A549 treated with AZD9567 at 1 μM for 4 hours (cell line): Measurements from ENCODE around the gene SBK2. TPM values are rescaled to one million over a fixed set of nuclear protein-coding genes. Genes with fewer than 3 reads are reported as not detected.

ENCODE experiments used
- total RNA-seq: library from RNA; stranded (reverse); fragments of 200-300 nt; extraction: Qiagen RNA extraction; gene quantifications from 5 replicates; pipeline ENCODE4 v1.2.3, GENCODE V29; 2022; ENCODE audit not compliant: insufficient read depth

Gene SBK2, protein sequence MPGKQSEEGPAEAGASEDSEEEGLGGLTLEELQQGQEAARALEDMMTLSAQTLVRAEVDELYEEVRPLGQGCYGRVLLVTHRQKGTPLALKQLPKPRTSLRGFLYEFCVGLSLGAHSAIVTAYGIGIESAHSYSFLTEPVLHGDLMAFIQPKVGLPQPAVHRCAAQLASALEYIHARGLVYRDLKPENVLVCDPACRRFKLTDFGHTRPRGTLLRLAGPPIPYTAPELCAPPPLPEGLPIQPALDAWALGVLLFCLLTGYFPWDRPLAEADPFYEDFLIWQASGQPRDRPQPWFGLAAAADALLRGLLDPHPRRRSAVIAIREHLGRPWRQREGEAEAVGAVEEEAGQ
- total RNA-seq, result 1.8 to 2.1 TPM (median 2.0 TPM) in 4 of 5 replicates, not detected in the other

DNA sequence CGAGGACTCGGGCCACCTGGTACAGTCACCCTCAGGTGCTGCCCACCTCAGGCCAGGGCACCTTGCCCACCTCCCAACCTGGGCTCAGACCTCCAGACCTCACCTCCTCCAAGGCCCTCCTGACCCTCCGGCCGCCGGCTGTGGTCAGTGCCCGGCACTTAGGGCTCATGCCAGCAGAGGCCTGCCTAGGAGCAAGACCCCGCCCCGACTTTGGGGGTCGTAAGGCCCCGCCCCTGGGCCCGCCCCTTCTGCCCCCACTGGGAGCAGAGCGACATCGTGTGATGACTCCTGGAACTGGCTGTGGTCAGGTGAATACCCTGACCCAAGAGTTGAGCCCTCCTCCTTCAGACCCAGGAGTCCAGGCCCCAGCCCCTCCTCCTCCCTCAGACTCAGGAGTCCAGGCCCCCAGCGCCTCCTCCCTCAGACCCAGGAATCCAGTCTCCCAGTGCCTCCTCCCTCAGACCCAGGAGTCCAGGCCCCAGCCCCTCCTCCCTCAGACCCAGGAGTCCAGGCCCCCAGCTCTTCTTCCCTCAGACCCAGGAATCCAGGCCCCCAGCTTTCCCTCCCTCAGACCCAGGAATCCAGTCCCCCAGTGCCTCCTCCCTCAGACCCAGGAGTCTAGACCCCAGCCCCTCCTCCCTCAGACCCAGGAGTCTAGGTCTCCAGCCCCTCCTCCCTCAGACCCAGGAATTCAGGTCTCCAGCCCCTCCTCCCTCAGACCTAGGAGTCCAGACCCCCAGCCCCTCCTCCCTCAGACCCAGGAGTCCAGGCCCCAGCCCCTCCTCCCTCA is at the start of gene SBK2:
Gene SBK2, minus strand, starts transcription at position 183 of the 790 bp plus-strand sequence. CDS start 839 bp downstream, outside the sequence.

DNA sequence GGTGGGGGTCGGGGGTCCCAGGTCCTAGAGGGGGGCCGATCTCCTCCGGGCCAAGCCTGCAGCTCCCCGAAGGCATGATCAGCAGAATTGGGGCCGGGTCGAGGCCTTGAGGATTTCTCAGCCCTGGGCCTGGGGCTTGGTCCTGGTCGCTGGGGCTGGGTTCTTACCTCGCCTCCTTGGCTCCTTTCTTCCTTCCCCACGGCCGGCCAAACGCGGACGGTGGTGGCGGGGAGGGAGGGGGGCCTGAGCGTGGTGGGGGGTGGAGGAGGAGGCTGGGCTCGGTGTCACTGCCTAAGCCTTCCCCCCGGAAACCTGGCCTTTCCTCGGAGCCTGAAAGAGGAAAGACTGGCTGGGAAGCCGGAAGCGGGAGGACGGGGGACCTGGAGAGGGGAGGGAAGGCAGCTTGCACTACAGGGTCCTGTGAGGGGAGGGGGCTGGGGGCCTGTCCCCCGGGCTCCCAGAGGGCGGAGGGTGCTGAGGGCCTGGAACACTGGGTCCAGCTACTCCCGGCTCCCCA is 43.8 kb upstream of the SBK2 start, which contains the start of gene ZNF579:
Gene ZNF579, minus strand, starts transcription at position 221 of the 517 bp plus-strand sequence. CDS start 1,209 bp downstream, outside the sequence.

DNA sequence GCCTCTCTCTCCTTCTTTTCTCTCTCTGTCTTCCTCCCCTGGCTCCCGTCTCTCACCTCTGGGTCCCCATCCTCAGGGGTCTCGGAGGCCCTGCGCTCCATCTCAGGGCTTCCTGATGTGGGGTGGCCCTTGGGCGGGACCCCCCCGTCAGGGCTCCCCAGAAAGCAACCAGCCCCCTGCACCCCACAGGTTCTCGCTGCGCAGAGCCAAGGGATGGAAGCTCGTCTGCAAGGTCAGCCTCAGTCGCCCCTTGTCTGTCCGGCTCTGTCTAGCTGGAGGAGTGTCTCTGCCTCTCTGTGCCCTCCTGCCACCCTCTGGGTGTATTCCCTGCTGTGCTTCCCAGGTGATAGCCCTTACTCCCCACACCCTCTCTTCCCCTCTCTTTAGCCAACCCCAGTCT is 8.5 kb upstream of the SBK2 start, which contains the start of gene SBK3:
Gene SBK3, minus strand, starts transcription at position 101 of the 400 bp plus-strand sequence. Its CDS starts 0 bp downstream, at position 101.

DNA sequence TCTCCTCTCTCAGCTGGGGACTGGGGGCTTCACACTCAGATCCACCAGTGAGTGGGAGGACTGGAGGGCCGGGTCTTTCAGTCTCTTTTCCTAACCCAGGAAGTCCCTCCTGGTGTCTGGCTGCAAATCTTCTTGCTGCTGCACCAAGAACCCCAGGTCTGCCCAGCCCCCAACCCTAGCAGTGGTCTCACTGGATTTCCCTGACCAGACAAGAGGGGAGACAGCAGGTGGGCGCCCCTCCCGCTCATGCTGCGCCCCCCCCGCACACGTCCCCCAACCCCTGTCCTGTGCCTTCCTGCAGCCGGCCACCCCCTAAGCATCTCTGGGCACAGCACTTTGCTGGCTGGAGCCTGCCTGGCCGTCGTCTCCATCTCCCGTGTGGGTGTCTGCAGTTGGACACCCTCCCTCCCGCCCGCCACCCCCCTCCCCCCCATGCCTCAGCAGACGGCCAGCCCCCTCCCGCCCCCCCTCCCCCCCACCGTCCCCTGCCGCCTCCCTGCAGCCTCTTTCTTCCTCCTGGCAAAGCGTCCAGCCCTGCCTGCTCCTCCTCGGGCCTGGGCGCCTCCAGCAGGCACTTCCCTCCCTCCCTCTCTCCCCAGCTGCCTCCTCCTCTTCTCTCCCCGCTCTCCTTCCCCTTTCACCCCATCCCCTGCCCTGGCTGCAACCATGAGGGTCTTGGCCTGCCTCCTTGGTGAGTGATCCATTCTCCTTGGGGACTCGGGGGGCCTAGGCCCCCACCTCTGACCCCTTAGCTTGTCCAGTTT is 48.8 kb downstream of the SBK2 start, which contains the start of gene SSC5D:
Gene SSC5D, plus strand, starts transcription at position 513 of the 764 bp plus-strand sequence. Its CDS starts 154 bp downstream, at position 667.

DNA sequence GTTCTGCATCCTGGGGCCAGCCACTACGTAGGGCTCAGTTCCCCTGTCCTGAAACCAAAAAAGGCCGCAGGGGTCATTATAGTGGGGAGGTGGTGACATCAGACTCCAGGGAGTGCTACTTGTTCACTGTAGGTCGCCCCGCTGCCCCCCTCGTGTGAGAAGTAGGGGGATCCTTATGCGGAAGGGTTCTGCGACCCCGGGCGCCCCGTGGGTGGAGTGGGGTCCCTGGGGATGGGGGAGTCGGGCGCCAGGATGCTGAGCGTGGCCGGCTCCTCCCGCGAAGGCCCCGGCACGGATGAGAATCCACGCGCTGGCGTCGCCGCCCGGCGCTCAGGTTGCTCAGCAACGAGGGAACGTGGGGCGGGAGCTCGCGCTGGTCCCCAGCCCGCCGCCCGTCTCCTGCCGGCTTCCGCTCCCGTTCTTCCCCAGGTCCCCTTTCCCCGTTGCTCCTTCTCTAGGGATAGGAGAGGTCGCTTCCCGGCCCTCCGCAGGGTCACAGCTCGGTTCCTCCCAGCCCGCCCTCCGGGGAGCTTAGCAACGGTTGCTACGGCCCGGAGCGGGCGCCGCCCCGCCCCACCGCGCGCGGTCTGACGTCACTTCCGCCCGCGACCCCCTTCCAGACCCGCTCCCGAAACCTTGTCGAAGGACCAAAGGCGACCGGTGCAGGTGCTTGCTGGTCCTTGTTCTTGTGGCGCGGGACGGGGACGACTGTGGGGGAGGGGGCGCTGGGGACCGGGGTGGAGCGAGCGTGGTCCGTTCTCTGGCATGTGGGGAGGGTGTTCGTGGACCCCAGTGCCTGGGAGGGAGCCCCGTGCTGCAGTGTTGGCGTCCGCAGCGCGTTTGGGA is 52.1 kb downstream of the SBK2 start, which contains the start of gene NAT14:
Gene NAT14, plus strand, starts transcription at position 596 of the 846 bp plus-strand sequence. CDS start 521 bp downstream, outside the sequence.

Other genes with a start within 250 kb of the SBK2 start
- not detected in 5 replicates for gene TMEM150B, start 211.8 kb downstream of the SBK2 start, total RNA-seq
- 3.1 to 8.1 TPM (median 7.0 TPM) in 5 replicates for gene KMT5C, start 197.3 kb downstream of the SBK2 start, total RNA-seq
- 0.95 to 1.2 TPM (median 1.0 TPM) in 4 of 5 replicates, not detected in the other for gene COX6B2, start 182.4 kb downstream of the SBK2 start, total RNA-seq
- 0.10 to 0.22 TPM (median 0.16 TPM) in 4 of 5 replicates, not detected in the other for gene GARIN5B, start 173.9 kb downstream of the SBK2 start, total RNA-seq
- 16.8 to 21.9 TPM (median 17.3 TPM) in 5 replicates for gene IL11, start 166.7 kb downstream of the SBK2 start, total RNA-seq
- gene TMEM190, start 160.3 kb downstream of the SBK2 start, total RNA-seq, result 1.6 to 2.0 TPM (median 1.8 TPM) in 4 of 5 replicates, not detected in the other
- 6.5 to 9.2 TPM (median 8.0 TPM) in 4 of 5 replicates, not detected in the other for gene TMEM238, start 152.8 kb downstream of the SBK2 start, total RNA-seq
- gene RPL28, start 151.2 kb downstream of the SBK2 start, total RNA-seq, result 2,640 to 3,810 TPM (median 2,807 TPM) in 5 replicates
- 283 to 453 TPM (median 448 TPM) in 5 replicates for gene UBE2S, start 129.3 kb downstream of the SBK2 start, total RNA-seq
- 0.02 TPM in 2 of 5 replicates, not detected in the others for gene SHISA7, start 93.8 kb downstream of the SBK2 start, total RNA-seq
- 49.3 to 64.4 TPM (median 61.3 TPM) in 5 replicates for gene ISOC2, start 75.5 kb downstream of the SBK2 start, total RNA-seq
- not detected in 5 replicates for gene C19orf85, start 72.4 kb downstream of the SBK2 start, total RNA-seq
- 4.3 to 7.1 TPM (median 6.2 TPM) in 5 replicates for gene ZNF628, start 60.5 kb downstream of the SBK2 start, total RNA-seq
- 31.1 to 56.8 TPM (median 53.6 TPM) in 5 replicates for gene NAT14, start 51.9 kb downstream of the SBK2 start, total RNA-seq
- gene SSC5D, start 48.7 kb downstream of the SBK2 start, total RNA-seq, result 0.41 to 1.0 TPM (median 0.82 TPM) in 5 replicates
- gene SBK3, start 8.4 kb upstream of the SBK2 start, total RNA-seq, result 0.79 to 1.2 TPM (median 0.93 TPM) in 4 of 5 replicates, not detected in the other
- 7.2 to 29.0 TPM (median 26.0 TPM) in 5 replicates for gene ZNF579, start 43.7 kb upstream of the SBK2 start, total RNA-seq
- 18.8 to 22.1 TPM (median 21.4 TPM) in 5 replicates for gene FIZ1, start 62.4 kb upstream of the SBK2 start, total RNA-seq
- gene ZNF524, start 63.2 kb upstream of the SBK2 start, total RNA-seq, result 11.7 to 18.6 TPM (median 17.2 TPM) in 5 replicates
- 5.6 to 11.6 TPM (median 11.2 TPM) in 5 replicates for gene ZNF865, start 68.5 kb upstream of the SBK2 start, total RNA-seq
- 5.3 to 7.2 TPM (median 6.9 TPM) in 5 replicates for gene ZNF784, start 87.4 kb upstream of the SBK2 start, total RNA-seq
- gene ZNF580, start 103.9 kb upstream of the SBK2 start, total RNA-seq, result 22.8 to 54.8 TPM (median 51.9 TPM) in 5 replicates
- 32.4 to 52.5 TPM (median 51.0 TPM) in 5 replicates for gene ZNF581, start 106.5 kb upstream of the SBK2 start, total RNA-seq
- 11.8 to 15.8 TPM (median 15.2 TPM) in 5 replicates for gene CCDC106, start 111.1 kb upstream of the SBK2 start, total RNA-seq
- gene U2AF2, start 117.9 kb upstream of the SBK2 start, total RNA-seq, result 256 to 304 TPM (median 290 TPM) in 5 replicates
- 120 to 215 TPM (median 193 TPM) in 5 replicates for gene EPN1, start 138.1 kb upstream of the SBK2 start, total RNA-seq
- not detected in 5 replicates for gene NLRP9, start 201.3 kb upstream of the SBK2 start, total RNA-seq
- 0.84 to 2.2 TPM (median 1.1 TPM) in 5 replicates for gene RFPL4A, start 222.0 kb upstream of the SBK2 start, total RNA-seq
- 0.14 to 0.17 TPM (median 0.17 TPM) in 3 of 5 replicates, not detected in the others for gene RFPL4AL1, start 232.0 kb upstream of the SBK2 start, total RNA-seq